OCI-LY3 (cell line): ENCODE data around the gene AKR7A2.

ENCODE experiments used
- H2AFZ ChIP-seq: fragments of 200-600, 300-600 bp; shearing (Covaris generic); 2 replicates; pipeline ENCODE4 v1.6.0; 2014; ENCODE audit warnings: antibody characterized with exemption, low read depth, low read length
- H3K27ac ChIP-seq: fragments of 200-600, 300-600 bp; sonication (generic); 2 replicates; pipeline ENCODE4 v1.5.1; 2014; ENCODE audit warnings: mild to moderate bottlenecking, low read length, moderate library complexity, mixed read lengths
- H3K27me3 ChIP-seq: fragments of 200-600, 300-600 bp; sonication (generic); 2 replicates; pipeline ENCODE4 v1.6.1; 2014; ENCODE audit warnings: low read depth, low read length, mixed read lengths
- H3K36me3 ChIP-seq: fragments of 200-600, 300-600 bp; sonication (generic); replicated peaks from 2 replicates; pipeline ENCODE3; 2014; ENCODE audit warnings: low read depth, low read length, mixed read lengths
- H3K4me1 ChIP-seq: fragments of 300-600, 200-600 bp; sonication (generic); 2 replicates; pipeline ENCODE4 v1.6.1; 2014; ENCODE audit warnings: low read length, mixed read lengths
- H3K4me2 ChIP-seq: fragments of 200-600, 300-600 bp; sonication (generic); 2 replicates; pipeline ENCODE4 v1.6.1; 2014; ENCODE audit warnings: low read length, mixed read lengths
- H3K4me3 ChIP-seq: fragments of 300-600, 200-600 bp; sonication (generic); 2 replicates; pipeline ENCODE4 v1.5.1; 2014; ENCODE audit warnings: antibody characterized with exemption, mild to moderate bottlenecking, low read length, moderate library complexity
- H3K79me2 ChIP-seq: fragments of 300-600, 200-600 bp; shearing (Covaris generic); 2 replicates; pipeline ENCODE4 v1.6.1; 2014; ENCODE audit warnings: mild to moderate bottlenecking, low read length, mixed read lengths
- H3K9ac ChIP-seq: fragments of 300-600, 200-600 bp; shearing (Covaris generic); 2 replicates; pipeline ENCODE4 v1.6.0; 2014; ENCODE audit warnings: mild to moderate bottlenecking, low read length, moderate library complexity
- H3K9me3 ChIP-seq: fragments of 200-600, 300-600 bp; shearing (Covaris generic); 2 replicates; pipeline ENCODE4 v1.6.1; 2014; ENCODE audit warnings: low read length, mixed read lengths; ENCODE audit not compliant: insufficient read depth
- H4K20me1 ChIP-seq: fragments of 200-600, 300-600 bp; sonication (generic); 2 replicates; pipeline ENCODE4 v1.6.1; 2016; ENCODE audit warnings: low read length, mixed read lengths; ENCODE audit not compliant: insufficient read depth
- EZH2phosphoT487 ChIP-seq: fragments of 200-600 bp; shearing (Covaris generic); IDR thresholded peaks from 2 replicates; pipeline ENCODE4 v1.6.1; 2018; ENCODE audit warnings: antibody characterized with exemption, mixed run types, low read depth
- TF ChIP-seq, protein P1 (sequence below): fragments of 200-600, 300-600 bp; sonication (generic); IDR thresholded peaks from 2 replicates; pipeline ENCODE4 v1.5.1; 2014; ENCODE audit warnings: antibody characterized with exemption, low read length, low read depth

The AKR7A2 gene

DNA sequence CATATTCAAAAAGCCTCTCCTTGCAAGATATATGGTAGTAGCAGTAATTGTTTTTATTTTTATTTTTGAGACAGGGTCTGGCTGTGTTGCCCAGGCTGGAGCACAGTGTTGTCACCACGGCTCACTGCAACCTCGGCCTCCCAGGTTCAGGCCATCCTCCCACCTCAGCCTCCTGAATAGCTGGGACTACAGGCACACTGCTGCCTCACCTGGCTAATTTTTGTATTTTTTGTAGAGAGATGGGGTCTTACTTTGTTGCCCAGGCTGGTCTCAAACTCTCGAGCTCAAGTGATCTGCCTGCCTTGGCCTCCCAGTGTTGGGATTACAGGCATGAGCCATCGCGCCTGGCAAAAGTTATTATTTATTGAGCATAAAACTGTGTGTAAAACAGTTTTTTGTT lies 38.6 kb upstream of the AKR7A2 start:
- H3K9ac ChIP-seq = no peak overlapping the region
- no peaks in the 10 kb centered on the region for H3K4me1 ChIP-seq
- no peaks in the 10 kb centered on the region for H3K79me2 ChIP-seq
- no peak overlapping the region for H2AFZ ChIP-seq
- TF ChIP-seq, protein P1, sequence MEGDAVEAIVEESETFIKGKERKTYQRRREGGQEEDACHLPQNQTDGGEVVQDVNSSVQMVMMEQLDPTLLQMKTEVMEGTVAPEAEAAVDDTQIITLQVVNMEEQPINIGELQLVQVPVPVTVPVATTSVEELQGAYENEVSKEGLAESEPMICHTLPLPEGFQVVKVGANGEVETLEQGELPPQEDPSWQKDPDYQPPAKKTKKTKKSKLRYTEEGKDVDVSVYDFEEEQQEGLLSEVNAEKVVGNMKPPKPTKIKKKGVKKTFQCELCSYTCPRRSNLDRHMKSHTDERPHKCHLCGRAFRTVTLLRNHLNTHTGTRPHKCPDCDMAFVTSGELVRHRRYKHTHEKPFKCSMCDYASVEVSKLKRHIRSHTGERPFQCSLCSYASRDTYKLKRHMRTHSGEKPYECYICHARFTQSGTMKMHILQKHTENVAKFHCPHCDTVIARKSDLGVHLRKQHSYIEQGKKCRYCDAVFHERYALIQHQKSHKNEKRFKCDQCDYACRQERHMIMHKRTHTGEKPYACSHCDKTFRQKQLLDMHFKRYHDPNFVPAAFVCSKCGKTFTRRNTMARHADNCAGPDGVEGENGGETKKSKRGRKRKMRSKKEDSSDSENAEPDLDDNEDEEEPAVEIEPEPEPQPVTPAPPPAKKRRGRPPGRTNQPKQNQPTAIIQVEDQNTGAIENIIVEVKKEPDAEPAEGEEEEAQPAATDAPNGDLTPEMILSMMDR = no peak
- no peak for TF ChIP-seq EZH2phosphoT487
- H3K36me3 ChIP-seq = no peaks in the 10 kb centered on the region
- H3K9me3 ChIP-seq = no peaks in the 10 kb centered on the region
- no peak overlapping the region for H3K4me3 ChIP-seq
- no peaks in the 10 kb centered on the region for H4K20me1 ChIP-seq
- no peaks in the 10 kb centered on the region for H3K27me3 ChIP-seq
- H3K4me2 ChIP-seq = no peak overlapping the region
- H3K27ac ChIP-seq = no peak overlapping the region

DNA sequence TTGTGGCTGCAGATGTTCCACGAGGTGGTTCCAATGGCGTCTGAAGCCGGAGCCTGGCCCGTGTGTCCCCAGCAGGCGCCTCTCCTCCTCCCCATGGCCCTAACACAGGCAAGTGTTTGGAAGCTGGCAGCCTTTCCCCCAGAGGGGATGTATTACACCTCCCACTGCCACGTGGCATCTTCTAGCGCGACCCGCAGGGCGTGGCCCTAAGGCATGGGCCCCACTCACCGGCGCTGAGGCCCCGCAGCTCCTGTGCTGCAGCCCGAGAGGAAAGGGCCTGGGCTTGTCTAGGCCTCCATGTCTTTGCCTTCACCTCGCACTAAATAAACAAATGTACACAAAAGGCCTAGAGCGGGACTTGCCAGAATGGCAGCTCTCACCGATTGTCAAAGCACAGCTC lies 38.1 kb upstream of the AKR7A2 start:
- Histone ChIP-seq H3K4me2 (no peak overlapping the region), H4K20me1 (no peaks in the 10 kb centered on the region), H3K27ac (no peak overlapping the region), H3K9me3 (no peaks in the 10 kb centered on the region), H3K27me3 (no peaks in the 10 kb centered on the region), H3K4me1 (no peaks in the 10 kb centered on the region), H3K36me3 (no peaks in the 10 kb centered on the region), H3K79me2 (no peaks in the 10 kb centered on the region), H2AFZ (no peak overlapping the region), H3K9ac (no peak overlapping the region), H3K4me3 (no peak overlapping the region)
- TF ChIP-seq EZH2phosphoT487 = no peak
- TF ChIP-seq, protein P1 = no peak

DNA sequence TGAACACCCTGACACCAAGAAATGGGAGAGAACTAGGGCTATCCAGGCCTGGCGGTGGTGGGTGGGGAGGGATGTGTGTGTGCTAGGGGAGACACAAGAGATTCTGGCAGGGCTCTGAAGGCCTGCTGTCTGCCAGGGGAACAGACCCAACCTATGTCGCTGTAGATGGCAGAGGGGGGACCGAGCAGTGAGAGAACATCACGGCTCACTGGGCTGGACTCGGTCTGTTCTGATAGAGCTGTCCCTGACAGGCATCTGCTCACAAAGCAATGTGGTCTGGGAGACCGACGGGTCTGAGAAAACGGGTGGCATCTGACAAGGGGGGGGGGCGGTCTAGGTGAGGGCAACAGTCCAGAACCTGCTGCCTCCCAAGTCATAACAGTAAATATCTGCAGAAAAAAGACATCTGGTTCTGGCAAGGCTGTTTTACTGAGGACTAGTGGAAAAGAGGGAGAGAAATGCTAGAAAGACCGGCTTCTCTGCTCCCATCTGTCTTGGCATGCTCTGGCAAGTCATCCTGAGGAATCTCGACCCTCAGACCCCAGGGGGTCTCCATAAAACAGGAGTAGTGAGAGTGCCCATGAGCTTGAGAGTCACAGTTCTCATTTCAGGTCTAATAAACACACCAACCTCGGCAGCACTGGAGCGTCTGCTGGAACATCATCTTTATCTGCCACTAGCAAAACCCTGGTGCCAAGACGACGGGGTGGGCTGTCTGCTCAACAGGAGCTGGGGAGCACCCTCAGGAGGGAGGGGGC lies 36.7 kb upstream of the AKR7A2 start:
- TF ChIP-seq, protein P1 = no peak
- no peak for TF ChIP-seq EZH2phosphoT487
- no peak overlapping the region for H3K9ac ChIP-seq
- H3K9me3 ChIP-seq = no peaks in the 10 kb centered on the region
- no peaks in the 10 kb centered on the region for H3K79me2 ChIP-seq
- no peak overlapping the region for H3K4me3 ChIP-seq
- no peaks in the 10 kb centered on the region for H3K4me1 ChIP-seq
- H3K27ac ChIP-seq = no peak overlapping the region
- no peak overlapping the region for H3K4me2 ChIP-seq
- no peaks in the 10 kb centered on the region for H3K36me3 ChIP-seq
- no peaks in the 10 kb centered on the region for H4K20me1 ChIP-seq
- H2AFZ ChIP-seq = no peak overlapping the region
- no peaks in the 10 kb centered on the region for H3K27me3 ChIP-seq

DNA sequence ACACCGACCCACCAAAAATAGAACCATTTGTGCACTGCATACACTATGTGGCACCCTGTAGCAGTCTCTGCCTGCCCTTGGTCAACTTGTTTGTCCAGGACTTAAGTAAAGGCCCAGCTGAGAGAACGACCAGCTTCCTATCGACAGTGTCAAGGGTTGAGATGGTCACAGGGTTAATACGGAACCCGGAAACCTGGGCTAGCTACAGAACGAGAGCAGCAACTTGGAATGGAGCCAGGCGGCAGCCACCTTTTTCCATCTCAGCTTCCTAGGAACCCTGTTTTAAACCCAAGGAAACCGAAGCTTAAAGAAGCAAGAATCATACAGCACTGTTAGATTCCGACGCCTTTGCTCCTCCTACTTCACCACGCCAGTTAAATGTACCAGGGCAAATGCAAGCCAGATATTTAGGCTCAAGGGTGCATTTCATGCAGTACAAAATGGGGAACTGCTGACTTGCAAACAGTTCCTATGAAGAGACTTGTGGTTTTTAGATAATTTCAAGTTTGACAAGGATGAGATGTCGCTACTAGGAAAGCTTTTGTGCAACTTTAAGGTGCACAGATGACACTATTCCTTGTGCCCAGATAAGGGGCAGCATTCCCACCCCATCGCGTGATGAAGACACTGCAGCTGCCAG lies 35.7 kb upstream of the AKR7A2 start:
- no peaks in the 10 kb centered on the region for H4K20me1 ChIP-seq
- no peak overlapping the region for H3K9ac ChIP-seq
- H3K79me2 ChIP-seq = no peaks in the 10 kb centered on the region
- no peak overlapping the region for H3K27ac ChIP-seq
- H2AFZ ChIP-seq = no peak overlapping the region
- H3K9me3 ChIP-seq = no peaks in the 10 kb centered on the region
- H3K4me1 ChIP-seq = no peaks in the 10 kb centered on the region
- H3K27me3 ChIP-seq = no peaks in the 10 kb centered on the region
- no peak overlapping the region for H3K4me3 ChIP-seq
- no peak for TF ChIP-seq EZH2phosphoT487
- TF ChIP-seq, protein P1 = no peak
- no peak overlapping the region for H3K4me2 ChIP-seq
- H3K36me3 ChIP-seq = no peaks in the 10 kb centered on the region
